ENCODE data around the gene STAC3. TPM values are rescaled to one million over a fixed set of nuclear protein-coding genes. Genes with fewer than 3 reads are reported as not detected.

Gene STAC3
- total RNA-seq, 1 experiment from 2014 or later, result 2.8 TPM

GRCh38 chr12:57234233-57234570 lies 16.8 kb downstream of the STAC3 start:
- Histone ChIP-seq H2BK120ac (ENCODE audit: low read depth, low read length, poor library complexity, severe bottlenecking) (no peak overlapping the region), H4K20me1 (ENCODE audit: control insufficient read depth, insufficient read depth, insufficient read length) (peaks cover 4% of the 10 kb centered on the region), H3K4ac (ENCODE audit: low read depth, low read length) (no peak overlapping the region), H3K79me2 (ENCODE audit: insufficient read depth, low read length) (peaks cover 5% of the 10 kb centered on the region; the same call in 1 of the 2 replicates), H3K23me2 (ENCODE audit: insufficient read length, low read depth, low read length, poor library complexity, severe bottlenecking) (peaks cover 23% of the 10 kb centered on the region), H4K5ac (ENCODE audit: insufficient read length, low read depth, low read length) (no peak overlapping the region), H3K56ac (ENCODE audit: insufficient read length, low read depth, low read length) (no peak overlapping the region), H3K4me2 (ENCODE audit: insufficient read depth, insufficient read length, low read length) (no peak overlapping the region), H2BK5ac (ENCODE audit: insufficient read length, low read length) (no peak overlapping the region), H2AK5ac (ENCODE audit: insufficient read length, low read length) (no peak overlapping the region), H3K18ac (ENCODE audit: insufficient read length, low read depth, low read length) (no peak overlapping the region), H2AFZ (ENCODE audit: low read length) (no peak overlapping the region), H4K91ac (ENCODE audit: insufficient read length, low read depth, low read length) (no peak overlapping the region), H3K9me3 (ENCODE audit: control insufficient read depth, low read depth, low read length) (no peaks in the 10 kb centered on the region), H3K27ac (ENCODE audit: insufficient read length, low read depth, low read length) (no peak overlapping the region), H3T11ph (ENCODE audit: low read length) (no peak overlapping the region), H2BK20ac (ENCODE audit: low read depth, low read length, poor library complexity, severe bottlenecking) (no peak overlapping the region), H3K14ac (ENCODE audit: insufficient read depth, low read length) (no peak overlapping the region), H3K4me1 (ENCODE audit: insufficient read depth, low read length) (no peaks in the 10 kb centered on the region; the same call in 1 of the 2 replicates), H3K79me1 (ENCODE audit: insufficient read depth, low read depth, low read length, poor library complexity, severe bottlenecking) (peaks cover 5% of the 10 kb centered on the region), H2BK15ac (ENCODE audit: low read depth, low read length) (no peak overlapping the region), H4K8ac (replicated peaks; ENCODE audit: insufficient read length, low read depth, low read length) (no peak overlapping the region), H3K27me3 (ENCODE audit: insufficient read depth, low read length) (peaks cover 25% of the 10 kb centered on the region; the same call in 1 of the 2 replicates), H3K23ac (ENCODE audit: insufficient read length, low read depth, low read length) (no peak overlapping the region), H2BK12ac (ENCODE audit: insufficient read length, low read depth, low read length) (no peak overlapping the region), H3K9ac (ENCODE audit: extremely low read depth, insufficient read length, low read length) (no peak overlapping the region)
- H3K27ac Mint-ChIP-seq, result no peak overlapping the region; a peak in 1 of 7 replicates
- no peak for DNase-seq
- H3K36me3 Mint-ChIP-seq (ENCODE audit: insufficient read depth in 1 of 3, low read depth in 3 of 3), result peaks cover 45 to 52% (median 47%) of the 10 kb centered on the region in 3 experiments
- TF ChIP-seq, protein P1, sequence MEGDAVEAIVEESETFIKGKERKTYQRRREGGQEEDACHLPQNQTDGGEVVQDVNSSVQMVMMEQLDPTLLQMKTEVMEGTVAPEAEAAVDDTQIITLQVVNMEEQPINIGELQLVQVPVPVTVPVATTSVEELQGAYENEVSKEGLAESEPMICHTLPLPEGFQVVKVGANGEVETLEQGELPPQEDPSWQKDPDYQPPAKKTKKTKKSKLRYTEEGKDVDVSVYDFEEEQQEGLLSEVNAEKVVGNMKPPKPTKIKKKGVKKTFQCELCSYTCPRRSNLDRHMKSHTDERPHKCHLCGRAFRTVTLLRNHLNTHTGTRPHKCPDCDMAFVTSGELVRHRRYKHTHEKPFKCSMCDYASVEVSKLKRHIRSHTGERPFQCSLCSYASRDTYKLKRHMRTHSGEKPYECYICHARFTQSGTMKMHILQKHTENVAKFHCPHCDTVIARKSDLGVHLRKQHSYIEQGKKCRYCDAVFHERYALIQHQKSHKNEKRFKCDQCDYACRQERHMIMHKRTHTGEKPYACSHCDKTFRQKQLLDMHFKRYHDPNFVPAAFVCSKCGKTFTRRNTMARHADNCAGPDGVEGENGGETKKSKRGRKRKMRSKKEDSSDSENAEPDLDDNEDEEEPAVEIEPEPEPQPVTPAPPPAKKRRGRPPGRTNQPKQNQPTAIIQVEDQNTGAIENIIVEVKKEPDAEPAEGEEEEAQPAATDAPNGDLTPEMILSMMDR (conservative IDR thresholded peaks at IDR 0.05), result no peak
- peaks cover 49% of the 10 kb centered on the region for H3K27me3 Mint-ChIP-seq (ENCODE audit: low read depth)
- H3K9me3 Mint-ChIP-seq, result no peaks in the 10 kb centered on the region
- peaks cover 44 to 58% of the 10 kb centered on the region in 2 experiments for H3K4me1 Mint-ChIP-seq
- peak overlapping the region in 1 of 2 experiments; percentile 9; a peak in 1 of 5 replicates for H3K4me3 Mint-ChIP-seq
- no CpG with 5 or more reads among the region's 3 CpGs for WGBS (ENCODE audit: extremely low coverage, insufficient read length, low lambda C conversion rate)

Data from H9 (cell line).